Measurements from ENCODE around the gene TMEM43.

DNA sequence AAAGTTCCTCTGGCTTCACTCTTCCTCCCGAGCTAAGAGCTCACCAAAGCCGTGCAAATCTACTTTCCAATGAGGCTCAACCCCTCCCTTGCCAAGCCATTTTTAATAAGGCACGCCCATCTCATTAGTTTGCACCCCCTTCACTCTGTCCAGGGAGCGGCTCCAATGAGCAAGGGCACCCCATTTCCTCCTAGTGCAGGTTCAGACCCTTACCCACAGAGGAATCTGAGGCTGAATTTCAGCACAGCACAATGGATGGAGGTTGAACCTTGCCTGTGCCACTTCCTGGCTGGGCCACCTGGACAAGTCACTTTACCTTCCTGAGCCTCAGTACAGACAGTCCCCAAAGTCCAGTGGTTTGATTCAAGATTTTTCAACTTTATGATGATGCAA is 28.1 kb downstream of the TMEM43 start:
- TF ChIP-seq POLR2AphosphoS5 (IDR thresholded peaks at IDR 0.05; ENCODE audit: low read depth, low read length) (no peak), EP300 (IDR thresholded peaks at IDR 0.05; ENCODE audit: borderline replicate concordance in 1 of 2, low read depth in 2 of 2, low read length in 2 of 2) (no peak), RNF2 (IDR thresholded peaks at IDR 0.05; ENCODE audit: borderline replicate concordance, low read depth, low read length, missing control alignments, poor library complexity, severe bottlenecking) (no peak), TAF1 (IDR thresholded peaks at IDR 0.05; ENCODE audit: low read depth, low read length) (no peak), NANOG (IDR thresholded peaks at IDR 0.05; ENCODE audit: insufficient read depth, low read depth, low read length, poor library complexity, severe bottlenecking) (no peak), RFX5 (IDR thresholded peaks at IDR 0.05; ENCODE audit: borderline replicate concordance, low read depth, low read length) (no peak), EZH2 (IDR thresholded peaks at IDR 0.05; ENCODE audit: low read depth, low read length, severe bottlenecking) (no peak), SP2 (IDR thresholded peaks at IDR 0.05; ENCODE audit: low read length) (no peak), JUN (IDR thresholded peaks at IDR 0.05; ENCODE audit: low read depth, low read length) (no peak)
- TF ChIP-seq, protein P1, sequence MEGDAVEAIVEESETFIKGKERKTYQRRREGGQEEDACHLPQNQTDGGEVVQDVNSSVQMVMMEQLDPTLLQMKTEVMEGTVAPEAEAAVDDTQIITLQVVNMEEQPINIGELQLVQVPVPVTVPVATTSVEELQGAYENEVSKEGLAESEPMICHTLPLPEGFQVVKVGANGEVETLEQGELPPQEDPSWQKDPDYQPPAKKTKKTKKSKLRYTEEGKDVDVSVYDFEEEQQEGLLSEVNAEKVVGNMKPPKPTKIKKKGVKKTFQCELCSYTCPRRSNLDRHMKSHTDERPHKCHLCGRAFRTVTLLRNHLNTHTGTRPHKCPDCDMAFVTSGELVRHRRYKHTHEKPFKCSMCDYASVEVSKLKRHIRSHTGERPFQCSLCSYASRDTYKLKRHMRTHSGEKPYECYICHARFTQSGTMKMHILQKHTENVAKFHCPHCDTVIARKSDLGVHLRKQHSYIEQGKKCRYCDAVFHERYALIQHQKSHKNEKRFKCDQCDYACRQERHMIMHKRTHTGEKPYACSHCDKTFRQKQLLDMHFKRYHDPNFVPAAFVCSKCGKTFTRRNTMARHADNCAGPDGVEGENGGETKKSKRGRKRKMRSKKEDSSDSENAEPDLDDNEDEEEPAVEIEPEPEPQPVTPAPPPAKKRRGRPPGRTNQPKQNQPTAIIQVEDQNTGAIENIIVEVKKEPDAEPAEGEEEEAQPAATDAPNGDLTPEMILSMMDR (IDR thresholded peaks at IDR 0.05; ENCODE audit: control extremely low read depth in 1 of 3, insufficient read depth in 1 of 3, low read depth in 1 of 3, low read length in 3 of 3), result no peak
- TF ChIP-seq, protein P2, sequence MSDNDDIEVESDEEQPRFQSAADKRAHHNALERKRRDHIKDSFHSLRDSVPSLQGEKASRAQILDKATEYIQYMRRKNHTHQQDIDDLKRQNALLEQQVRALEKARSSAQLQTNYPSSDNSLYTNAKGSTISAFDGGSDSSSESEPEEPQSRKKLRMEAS (IDR thresholded peaks at IDR 0.05), result no peak
- TF ChIP-seq, protein P3, sequence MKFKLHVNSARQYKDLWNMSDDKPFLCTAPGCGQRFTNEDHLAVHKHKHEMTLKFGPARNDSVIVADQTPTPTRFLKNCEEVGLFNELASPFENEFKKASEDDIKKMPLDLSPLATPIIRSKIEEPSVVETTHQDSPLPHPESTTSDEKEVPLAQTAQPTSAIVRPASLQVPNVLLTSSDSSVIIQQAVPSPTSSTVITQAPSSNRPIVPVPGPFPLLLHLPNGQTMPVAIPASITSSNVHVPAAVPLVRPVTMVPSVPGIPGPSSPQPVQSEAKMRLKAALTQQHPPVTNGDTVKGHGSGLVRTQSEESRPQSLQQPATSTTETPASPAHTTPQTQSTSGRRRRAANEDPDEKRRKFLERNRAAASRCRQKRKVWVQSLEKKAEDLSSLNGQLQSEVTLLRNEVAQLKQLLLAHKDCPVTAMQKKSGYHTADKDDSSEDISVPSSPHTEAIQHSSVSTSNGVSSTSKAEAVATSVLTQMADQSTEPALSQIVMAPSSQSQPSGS (IDR thresholded peaks at IDR 0.05; ENCODE audit: low read length), result no peak
